MM.1S (cell line): ENCODE measurements around the gene SERPINI1.

Source experiments
- DNase-seq: peaks from one replicate; pipeline ENCODE4 v3.0.0-alpha.2; 2015
- H2AFZ ChIP-seq: fragments of 300-600 bp; sonication (generic); 2 replicates; pipeline ENCODE4 v1.6.0; 2016; ENCODE audit warnings: antibody characterized with exemption, low read length
- H3F3A ChIP-seq: fragments of 300-600 bp; sonication (generic); 2 replicates; pipeline ENCODE4 v1.6.1; 2016; ENCODE audit warnings: mild to moderate bottlenecking, antibody characterized with exemption, low read length, moderate library complexity, mixed read lengths; ENCODE audit not compliant: insufficient read depth
- H3K27ac ChIP-seq: fragments of 300-600 bp; sonication (generic); 2 replicates; pipeline ENCODE4 v1.5.1; 2016; ENCODE audit warnings: mild to moderate bottlenecking, low read length
- H3K27me3 ChIP-seq: fragments of 300-600 bp; sonication (generic); replicated peaks from 2 replicates; pipeline ENCODE4 v1.6.0; 2016; ENCODE audit warnings: low read length; ENCODE audit not compliant: insufficient read depth
- H3K36me3 ChIP-seq: fragments of 300-600 bp; sonication (generic); replicated peaks from 2 replicates; pipeline ENCODE4 v1.6.1; 2016; ENCODE audit warnings: mild to moderate bottlenecking, low read length, mixed read lengths; ENCODE audit not compliant: insufficient read depth
- H3K4me1 ChIP-seq: fragments of 300-600 bp; sonication (generic); 2 replicates; pipeline ENCODE4 v1.6.1; 2016; ENCODE audit warnings: low read length, mixed read lengths
- H3K4me2 ChIP-seq: fragments of 300-600 bp; sonication (generic); 2 replicates; pipeline ENCODE4 v1.6.0; 2016; ENCODE audit warnings: low read depth, low read length
- H3K4me3 ChIP-seq: fragments of 300-600 bp; sonication (generic); 2 replicates; pipeline ENCODE4 v1.5.1; 2016; ENCODE audit warnings: low read length, mixed read lengths
- H3K79me2 ChIP-seq: fragments of 300-600 bp; sonication (generic); 2 replicates; pipeline ENCODE4 v1.6.1; 2016; ENCODE audit warnings: mixed run types, low read length, mixed read lengths
- H3K9ac ChIP-seq: fragments of 300-600 bp; sonication (generic); 2 replicates; pipeline ENCODE4 v1.6.1; 2016; ENCODE audit warnings: low read length, mixed read lengths
- H3K9me2 ChIP-seq: fragments of 300-600 bp; sonication (generic); replicated peaks from 2 replicates; pipeline ENCODE4 v1.6.1; 2016; ENCODE audit warnings: mild to moderate bottlenecking, low read length, mixed read lengths; ENCODE audit not compliant: insufficient read depth
- H3K9me3 ChIP-seq: fragments of 300-600 bp; sonication (generic); replicated peaks from 2 replicates; pipeline ENCODE4 v1.6.1; 2016; ENCODE audit warnings: mild to moderate bottlenecking, low read length, mixed read lengths; ENCODE audit not compliant: insufficient read depth
- H4K20me1 ChIP-seq: fragments of 300-600 bp; sonication (generic); 2 replicates; pipeline ENCODE4 v1.6.1; 2016; ENCODE audit warnings: mild to moderate bottlenecking, low read length, moderate library complexity, mixed read lengths; ENCODE audit not compliant: insufficient read depth
- EZH2 ChIP-seq: fragments of 300-600 bp; sonication (generic); optimal IDR thresholded peaks from 2 replicates; pipeline ENCODE3; 2017; ENCODE audit warnings: low read depth, mild to moderate bottlenecking, antibody characterized with exemption, low read length, mixed read lengths
- EZH2phosphoT487 ChIP-seq: fragments of 300-600 bp; sonication (generic); IDR thresholded peaks from 2 replicates; pipeline ENCODE4 v1.6.1; 2018; ENCODE audit warnings: antibody characterized with exemption, low read length
- TF ChIP-seq, protein P1 (sequence below): fragments of 300-600 bp; sonication (generic); IDR thresholded peaks from 2 replicates; pipeline ENCODE4 v1.5.1; 2016; ENCODE audit warnings: antibody characterized with exemption, low read length, mixed read lengths

SERPINI1 gene

DNA sequence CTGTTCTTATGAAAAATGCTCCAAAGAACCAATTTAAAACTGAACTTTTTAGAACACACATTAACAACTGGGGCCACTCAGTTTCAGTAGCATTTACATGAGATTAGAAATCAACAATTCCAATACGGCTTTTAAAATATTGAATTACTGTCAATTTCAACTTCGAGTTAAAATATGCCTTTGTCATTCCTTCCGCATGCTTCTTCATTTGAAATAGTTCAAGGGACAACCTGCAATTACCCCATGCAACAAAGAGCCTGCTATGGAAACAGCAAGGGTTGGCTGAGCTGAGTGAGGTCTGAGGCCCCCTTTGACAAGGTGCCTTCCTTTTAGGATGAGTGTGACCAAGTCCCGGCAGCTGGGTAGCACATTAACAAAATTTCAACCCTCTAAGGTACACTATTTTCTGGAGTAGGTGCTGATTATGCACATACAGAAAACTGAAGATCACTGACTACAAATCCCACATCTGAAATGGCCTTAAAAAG lies 12.5 kb upstream of the SERPINI1 start:
- Histone ChIP-seq H3K9me2 (no peaks in the 10 kb centered on the region), H3K27me3 (no peaks in the 10 kb centered on the region), H3F3A (no peaks in the 10 kb centered on the region), H3K9me3 (no peaks in the 10 kb centered on the region), H3K4me3 (no peak overlapping the region), H2AFZ (no peak overlapping the region), H3K79me2 (peaks cover 94% of the 10 kb centered on the region), H3K9ac (no peak overlapping the region), H4K20me1 (peaks cover 39% of the 10 kb centered on the region), H3K4me2 (no peak overlapping the region), H3K4me1 (no peaks in the 10 kb centered on the region), H3K36me3 (peaks cover 20% of the 10 kb centered on the region), H3K27ac (no peak overlapping the region)
- DNase-seq: no peak
- TF ChIP-seq EZH2 (no peak), EZH2phosphoT487 (no peak)
- TF ChIP-seq, protein P1, sequence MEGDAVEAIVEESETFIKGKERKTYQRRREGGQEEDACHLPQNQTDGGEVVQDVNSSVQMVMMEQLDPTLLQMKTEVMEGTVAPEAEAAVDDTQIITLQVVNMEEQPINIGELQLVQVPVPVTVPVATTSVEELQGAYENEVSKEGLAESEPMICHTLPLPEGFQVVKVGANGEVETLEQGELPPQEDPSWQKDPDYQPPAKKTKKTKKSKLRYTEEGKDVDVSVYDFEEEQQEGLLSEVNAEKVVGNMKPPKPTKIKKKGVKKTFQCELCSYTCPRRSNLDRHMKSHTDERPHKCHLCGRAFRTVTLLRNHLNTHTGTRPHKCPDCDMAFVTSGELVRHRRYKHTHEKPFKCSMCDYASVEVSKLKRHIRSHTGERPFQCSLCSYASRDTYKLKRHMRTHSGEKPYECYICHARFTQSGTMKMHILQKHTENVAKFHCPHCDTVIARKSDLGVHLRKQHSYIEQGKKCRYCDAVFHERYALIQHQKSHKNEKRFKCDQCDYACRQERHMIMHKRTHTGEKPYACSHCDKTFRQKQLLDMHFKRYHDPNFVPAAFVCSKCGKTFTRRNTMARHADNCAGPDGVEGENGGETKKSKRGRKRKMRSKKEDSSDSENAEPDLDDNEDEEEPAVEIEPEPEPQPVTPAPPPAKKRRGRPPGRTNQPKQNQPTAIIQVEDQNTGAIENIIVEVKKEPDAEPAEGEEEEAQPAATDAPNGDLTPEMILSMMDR: no peak

- Histone ChIP-seq H3K9ac (no peak overlapping the region), H3K27ac (no peak overlapping the region)
These were observed 11.6 kb upstream of the SERPINI1 start for GRCh38 chr3:167723872-167724271.

DNA sequence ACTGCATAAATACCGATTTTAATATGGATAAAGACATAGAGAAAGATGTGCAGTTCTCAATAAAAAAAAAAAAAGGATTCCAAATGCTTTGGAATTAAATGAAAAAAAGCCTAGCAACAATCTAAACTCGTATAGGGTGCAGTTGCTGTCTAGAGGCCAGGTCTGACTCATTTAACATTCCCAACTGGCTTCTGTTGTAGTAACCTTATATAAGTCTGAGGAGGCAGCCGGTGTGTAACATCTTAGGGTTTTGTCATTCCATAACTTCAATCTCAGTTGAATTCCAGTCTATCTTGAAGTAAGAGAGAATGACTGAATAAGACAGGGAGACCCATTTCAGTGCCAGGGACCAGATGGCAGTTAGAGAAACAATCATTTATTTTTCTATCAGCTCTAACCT lies 7.3 kb upstream of the SERPINI1 start:
- TF ChIP-seq, protein P1: no peak
- TF ChIP-seq EZH2phosphoT487 (no peak), EZH2 (no peak)
- H3F3A ChIP-seq: no peaks in the 10 kb centered on the region
- peaks cover 99% of the 10 kb centered on the region for H3K79me2 ChIP-seq
- no peak for DNase-seq
- no peaks in the 10 kb centered on the region for H3K27me3 ChIP-seq
- H3K27ac ChIP-seq: no peak overlapping the region
- H3K4me3 ChIP-seq: no peak overlapping the region
- no peak overlapping the region for H3K4me2 ChIP-seq
- no peak overlapping the region for H2AFZ ChIP-seq
- no peaks in the 10 kb centered on the region for H3K9me2 ChIP-seq
- no peaks in the 10 kb centered on the region for H3K36me3 ChIP-seq
- H3K9me3 ChIP-seq: no peaks in the 10 kb centered on the region
- H4K20me1 ChIP-seq: peaks cover 61% of the 10 kb centered on the region
- no peak overlapping the region for H3K9ac ChIP-seq
- peaks cover 8% of the 10 kb centered on the region; the same call in 1 of the 2 replicates for H3K4me1 ChIP-seq

More at GRCh38 chr3:167723872-167724271, 11.6 kb upstream of the SERPINI1 start:
- Histone ChIP-seq H3K9me2 (no peaks in the 10 kb centered on the region), H3K4me3 (no peak overlapping the region), H2AFZ (no peak overlapping the region), H3K27me3 (no peaks in the 10 kb centered on the region), H3K36me3 (peaks cover 12% of the 10 kb centered on the region), H3K79me2 (peaks cover 94% of the 10 kb centered on the region), H3F3A (no peaks in the 10 kb centered on the region), H3K4me1 (no peaks in the 10 kb centered on the region), H3K9me3 (no peaks in the 10 kb centered on the region), H3K4me2 (no peak overlapping the region), H4K20me1 (peaks cover 47% of the 10 kb centered on the region)
- no peak for DNase-seq
- TF ChIP-seq, protein P1: no peak
- TF ChIP-seq EZH2: no peak
